Measurements from ENCODE around the gene ATOX1. TPM values are rescaled to one million over a fixed set of nuclear protein-coding genes. Genes with fewer than 3 reads are reported as not detected.

The ATOX1 gene
- total and polyA plus RNA-seq, 2 experiments from 2014 or later: 126 to 296 TPM

- in situ Hi-C loops (cut with MboI): no loop called here
- no peak for DNase-seq
Measured at GRCh38 chr5:151707567-151707966, 50.9 kb downstream of the ATOX1 start.

DNA sequence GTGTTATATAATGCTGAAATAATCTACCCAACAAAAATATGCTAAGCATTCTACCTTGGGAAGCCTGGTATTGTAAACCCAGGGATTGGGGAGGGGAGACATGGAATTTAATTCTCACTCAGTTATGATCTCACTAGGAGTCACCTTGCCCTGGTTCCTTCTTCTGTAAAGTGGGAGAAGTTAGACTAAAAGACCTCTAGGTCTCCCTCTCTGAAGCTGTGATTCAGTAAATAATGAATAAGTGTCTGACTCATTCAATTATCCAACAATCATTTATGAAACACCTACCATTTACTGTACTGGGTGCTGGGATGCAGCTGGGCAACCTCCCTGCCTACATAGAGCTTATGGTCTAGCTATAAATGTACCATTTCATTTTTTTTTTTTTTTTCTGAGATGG, 51.5 kb downstream of the ATOX1 start:
- no peaks in the 10 kb centered on the region for H3K4me1 ChIP-seq (ENCODE audit: insufficient read depth)
- no peaks in the 10 kb centered on the region for H3K9me3 ChIP-seq (ENCODE audit: low read depth)
- no peak overlapping the region for H3K9ac ChIP-seq
- H3K27me3 ChIP-seq (replicated peaks; ENCODE audit: insufficient read depth): no peaks in the 10 kb centered on the region
- no peak for TF ChIP-seq EZH2phosphoT487 (IDR thresholded peaks at IDR 0.05; ENCODE audit: insufficient read depth, low read depth)
- no peak for TF ChIP-seq EZH2 (IDR thresholded peaks at IDR 0.05; ENCODE audit: insufficient read depth, poor library complexity, severe bottlenecking)
- no peaks in the 10 kb centered on the region for H3K9me2 ChIP-seq (ENCODE audit: insufficient read depth)
- H3K4me2 ChIP-seq (ENCODE audit: unreplicated experiment): no peak overlapping the region
- H3K4me3 ChIP-seq: no peak overlapping the region
- H4K20me1 ChIP-seq (ENCODE audit: insufficient read depth): no peaks in the 10 kb centered on the region
- H3K36me3 ChIP-seq (ENCODE audit: low read depth): no peaks in the 10 kb centered on the region
- no peak overlapping the region for H3K27ac ChIP-seq
- no peaks in the 10 kb centered on the region for H3K79me2 ChIP-seq (ENCODE audit: insufficient read depth)
- H3F3A ChIP-seq (ENCODE audit: insufficient read depth): peaks cover 8% of the 10 kb centered on the region; the same call in 1 of the 2 replicates
- DNase-seq: peak; percentile 72
- H2AFZ ChIP-seq: no peak overlapping the region
- in situ Hi-C loops (cut with MboI): no loop called here

More at GRCh38 chr5:151707567-151707966, 50.9 kb downstream of the ATOX1 start:
- Histone ChIP-seq H3K9me3 (ENCODE audit: low read depth) (no peaks in the 10 kb centered on the region), H3K27ac (no peak overlapping the region), H3K4me2 (ENCODE audit: unreplicated experiment) (no peak overlapping the region), H3K9me2 (ENCODE audit: insufficient read depth) (no peaks in the 10 kb centered on the region), H3K27me3 (replicated peaks; ENCODE audit: insufficient read depth) (no peaks in the 10 kb centered on the region), H3K9ac (no peak overlapping the region), H3K79me2 (ENCODE audit: insufficient read depth) (no peaks in the 10 kb centered on the region), H3K4me1 (ENCODE audit: insufficient read depth) (no peaks in the 10 kb centered on the region), H3F3A (ENCODE audit: insufficient read depth) (peaks cover 8% of the 10 kb centered on the region; the same call in 1 of the 2 replicates), H3K4me3 (no peak overlapping the region), H2AFZ (no peak overlapping the region), H3K36me3 (ENCODE audit: low read depth) (no peaks in the 10 kb centered on the region), H4K20me1 (ENCODE audit: insufficient read depth) (no peaks in the 10 kb centered on the region)
- 37 to 51% methylated on average over 2 of the region's 2 CpGs for WGBS, 2 experiments (ENCODE audit: low coverage in 1 of 2, low lambda C conversion rate in 2 of 2, missing lambda C conversion rate in 2 of 2)
- no peak for TF ChIP-seq EZH2 (IDR thresholded peaks at IDR 0.05; ENCODE audit: insufficient read depth, poor library complexity, severe bottlenecking)
- no peak for TF ChIP-seq EZH2phosphoT487 (IDR thresholded peaks at IDR 0.05; ENCODE audit: insufficient read depth, low read depth)

- Histone ChIP-seq H3K4me2 (ENCODE audit: unreplicated experiment) (no peak overlapping the region), H3K36me3 (ENCODE audit: low read depth) (no peaks in the 10 kb centered on the region), H3K27me3 (replicated peaks; ENCODE audit: insufficient read depth) (no peaks in the 10 kb centered on the region), H2AFZ (no peak overlapping the region), H3K4me1 (ENCODE audit: insufficient read depth) (peaks cover 16% of the 10 kb centered on the region), H3K9ac (no peak overlapping the region), H3K79me2 (ENCODE audit: insufficient read depth) (no peaks in the 10 kb centered on the region), H3K9me3 (ENCODE audit: low read depth) (no peaks in the 10 kb centered on the region), H3K4me3 (no peak overlapping the region), H3K27ac (no peak overlapping the region), H3F3A (ENCODE audit: insufficient read depth) (peaks cover 23% of the 10 kb centered on the region), H4K20me1 (ENCODE audit: insufficient read depth) (no peaks in the 10 kb centered on the region), H3K9me2 (ENCODE audit: insufficient read depth) (no peaks in the 10 kb centered on the region)
- no peak for DNase-seq
- in situ Hi-C loops (cut with MboI): no loop called here
- TF ChIP-seq EZH2 (IDR thresholded peaks at IDR 0.05; ENCODE audit: insufficient read depth, poor library complexity, severe bottlenecking): no peak
- TF ChIP-seq EZH2phosphoT487 (IDR thresholded peaks at IDR 0.05; ENCODE audit: insufficient read depth, low read depth): no peak
- WGBS, 2 experiments (ENCODE audit: low coverage in 1 of 2, low lambda C conversion rate in 2 of 2, missing lambda C conversion rate in 2 of 2): 91 to 92% methylated on average over 1 of the region's 1 CpG
Measured at GRCh38 chr5:151703780-151704179, 54.7 kb downstream of the ATOX1 start.

- peaks cover 22% of the 10 kb centered on the region for H3K4me1 ChIP-seq (ENCODE audit: insufficient read depth)
- peaks cover 29% of the 10 kb centered on the region for H3F3A ChIP-seq (ENCODE audit: insufficient read depth)
- in situ Hi-C loops (cut with MboI): no loop called here
- no peaks in the 10 kb centered on the region for H3K36me3 ChIP-seq (ENCODE audit: low read depth)
- WGBS, 2 experiments (ENCODE audit: low coverage in 1 of 2, low lambda C conversion rate in 2 of 2, missing lambda C conversion rate in 2 of 2): 88 to 95% methylated on average over 1 of the region's 1 CpG
- TF ChIP-seq EZH2 (IDR thresholded peaks at IDR 0.05; ENCODE audit: insufficient read depth, poor library complexity, severe bottlenecking): no peak
- TF ChIP-seq EZH2phosphoT487 (IDR thresholded peaks at IDR 0.05; ENCODE audit: insufficient read depth, low read depth): no peak
- DNase-seq: no peak
- H4K20me1 ChIP-seq (ENCODE audit: insufficient read depth): no peaks in the 10 kb centered on the region
- no peak overlapping the region for H3K9ac ChIP-seq
- no peaks in the 10 kb centered on the region for H3K79me2 ChIP-seq (ENCODE audit: insufficient read depth)
- H3K27ac ChIP-seq: no peak overlapping the region
- H3K4me2 ChIP-seq (ENCODE audit: unreplicated experiment): no peak overlapping the region
- H2AFZ ChIP-seq: no peak overlapping the region
- H3K27me3 ChIP-seq (replicated peaks; ENCODE audit: insufficient read depth): no peaks in the 10 kb centered on the region
- no peaks in the 10 kb centered on the region for H3K9me3 ChIP-seq (ENCODE audit: low read depth)
- H3K4me3 ChIP-seq: no peak overlapping the region
- H3K9me2 ChIP-seq (ENCODE audit: insufficient read depth): no peaks in the 10 kb centered on the region
Measured at GRCh38 chr5:151703227-151703626, 55.2 kb downstream of the ATOX1 start.

DNA sequence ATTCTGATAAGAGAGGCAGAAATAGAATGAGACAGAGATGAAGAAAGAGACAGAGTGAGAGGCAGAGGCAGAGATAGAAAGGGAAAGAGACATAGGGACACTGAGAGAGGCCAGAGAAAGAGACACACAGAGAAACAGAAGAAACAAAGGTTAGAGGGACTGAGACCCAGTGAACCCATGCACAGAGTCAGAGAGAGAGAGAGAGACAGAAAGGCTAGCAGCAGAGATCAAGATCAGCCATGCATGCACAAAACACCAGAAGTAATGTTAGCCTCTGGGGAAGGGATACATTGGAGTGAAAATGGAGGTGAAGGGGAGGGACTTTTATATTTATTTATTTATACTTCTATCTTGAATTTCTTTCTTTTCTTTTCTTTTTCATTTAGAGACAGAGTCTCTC, 57.6 kb downstream of the ATOX1 start:
- Histone ChIP-seq H3K27ac (peak overlapping the region; percentile 100), H3K9me3 (ENCODE audit: low read depth) (no peaks in the 10 kb centered on the region), H3K36me3 (ENCODE audit: low read depth) (no peaks in the 10 kb centered on the region), H3K27me3 (replicated peaks; ENCODE audit: insufficient read depth) (no peaks in the 10 kb centered on the region), H3K4me3 (no peak overlapping the region), H3K9ac (peak overlapping the region; percentile 98; the same call in 1 of the 2 replicates), H3K4me1 (ENCODE audit: insufficient read depth) (peaks cover 42% of the 10 kb centered on the region), H3K9me2 (ENCODE audit: insufficient read depth) (no peaks in the 10 kb centered on the region), H3F3A (ENCODE audit: insufficient read depth) (peaks cover 39% of the 10 kb centered on the region), H3K79me2 (ENCODE audit: insufficient read depth) (no peaks in the 10 kb centered on the region), H4K20me1 (ENCODE audit: insufficient read depth) (no peaks in the 10 kb centered on the region), H3K4me2 (ENCODE audit: unreplicated experiment) (no peak overlapping the region), H2AFZ (peak overlapping the region; percentile 55)
- peak; percentile 5 for DNase-seq
- in situ Hi-C loops (cut with MboI): no loop called here
- TF ChIP-seq EZH2phosphoT487 (IDR thresholded peaks at IDR 0.05; ENCODE audit: insufficient read depth, low read depth): no peak
- no peak for TF ChIP-seq EZH2 (IDR thresholded peaks at IDR 0.05; ENCODE audit: insufficient read depth, poor library complexity, severe bottlenecking)
